ENCODE results near the gene EFCAB6.

Gene EFCAB6

DNA sequence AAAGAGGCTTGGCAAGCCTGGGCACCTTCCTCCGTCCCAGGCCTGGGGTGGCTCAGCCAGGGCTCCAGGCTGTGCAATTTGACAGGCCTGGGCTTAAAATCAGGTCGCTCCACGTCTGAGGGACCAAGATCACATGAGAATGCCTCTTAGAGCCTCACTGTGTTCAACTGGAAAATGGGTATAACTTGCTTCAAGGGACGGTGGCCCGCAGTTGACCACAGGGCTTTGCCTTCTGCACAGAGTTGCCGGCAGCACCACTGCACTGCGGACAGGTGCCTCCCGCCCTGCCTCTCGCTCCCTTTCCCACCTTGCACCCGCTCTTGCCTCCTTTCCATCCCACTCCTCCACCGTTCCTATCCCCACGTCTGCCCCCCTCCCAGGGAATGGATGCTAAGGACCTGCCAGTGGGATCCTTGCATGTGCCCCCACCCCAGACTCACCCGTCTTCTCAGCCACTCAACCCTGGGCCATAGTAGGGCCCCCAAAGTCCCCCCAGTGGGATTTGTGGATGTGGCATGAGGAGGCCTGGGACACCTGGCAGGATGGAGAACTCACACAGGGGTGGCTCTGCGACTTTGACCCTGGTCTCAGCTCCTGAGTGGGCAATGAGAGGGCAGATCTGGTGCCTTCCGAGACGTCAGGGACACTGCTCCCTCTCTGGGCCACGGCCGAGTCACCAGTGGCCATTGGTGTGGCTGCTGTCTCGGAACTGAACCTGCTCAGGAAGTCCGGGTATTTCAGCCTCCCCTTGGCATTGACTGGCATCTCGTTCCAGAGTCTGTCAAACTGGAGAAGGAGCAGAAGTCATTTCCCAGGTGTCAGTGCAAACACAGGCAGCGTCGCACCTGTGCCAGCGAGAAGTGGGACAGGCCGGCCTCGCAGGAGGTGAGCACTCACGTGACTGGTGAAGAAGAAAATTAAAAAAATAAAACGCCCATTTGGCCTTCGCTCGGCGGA lies 272.3 kb downstream of the EFCAB6 start:
- TF ChIP-seq, protein P1, sequence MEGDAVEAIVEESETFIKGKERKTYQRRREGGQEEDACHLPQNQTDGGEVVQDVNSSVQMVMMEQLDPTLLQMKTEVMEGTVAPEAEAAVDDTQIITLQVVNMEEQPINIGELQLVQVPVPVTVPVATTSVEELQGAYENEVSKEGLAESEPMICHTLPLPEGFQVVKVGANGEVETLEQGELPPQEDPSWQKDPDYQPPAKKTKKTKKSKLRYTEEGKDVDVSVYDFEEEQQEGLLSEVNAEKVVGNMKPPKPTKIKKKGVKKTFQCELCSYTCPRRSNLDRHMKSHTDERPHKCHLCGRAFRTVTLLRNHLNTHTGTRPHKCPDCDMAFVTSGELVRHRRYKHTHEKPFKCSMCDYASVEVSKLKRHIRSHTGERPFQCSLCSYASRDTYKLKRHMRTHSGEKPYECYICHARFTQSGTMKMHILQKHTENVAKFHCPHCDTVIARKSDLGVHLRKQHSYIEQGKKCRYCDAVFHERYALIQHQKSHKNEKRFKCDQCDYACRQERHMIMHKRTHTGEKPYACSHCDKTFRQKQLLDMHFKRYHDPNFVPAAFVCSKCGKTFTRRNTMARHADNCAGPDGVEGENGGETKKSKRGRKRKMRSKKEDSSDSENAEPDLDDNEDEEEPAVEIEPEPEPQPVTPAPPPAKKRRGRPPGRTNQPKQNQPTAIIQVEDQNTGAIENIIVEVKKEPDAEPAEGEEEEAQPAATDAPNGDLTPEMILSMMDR (conservative IDR thresholded peaks at IDR 0.05; ENCODE audit: low read depth, low read length): no peak
- H3K4me3 ChIP-seq (ENCODE audit: low read depth, low read length): no peak overlapping the region
- DNase-seq (ENCODE audit: low read depth): no peak

DNA sequence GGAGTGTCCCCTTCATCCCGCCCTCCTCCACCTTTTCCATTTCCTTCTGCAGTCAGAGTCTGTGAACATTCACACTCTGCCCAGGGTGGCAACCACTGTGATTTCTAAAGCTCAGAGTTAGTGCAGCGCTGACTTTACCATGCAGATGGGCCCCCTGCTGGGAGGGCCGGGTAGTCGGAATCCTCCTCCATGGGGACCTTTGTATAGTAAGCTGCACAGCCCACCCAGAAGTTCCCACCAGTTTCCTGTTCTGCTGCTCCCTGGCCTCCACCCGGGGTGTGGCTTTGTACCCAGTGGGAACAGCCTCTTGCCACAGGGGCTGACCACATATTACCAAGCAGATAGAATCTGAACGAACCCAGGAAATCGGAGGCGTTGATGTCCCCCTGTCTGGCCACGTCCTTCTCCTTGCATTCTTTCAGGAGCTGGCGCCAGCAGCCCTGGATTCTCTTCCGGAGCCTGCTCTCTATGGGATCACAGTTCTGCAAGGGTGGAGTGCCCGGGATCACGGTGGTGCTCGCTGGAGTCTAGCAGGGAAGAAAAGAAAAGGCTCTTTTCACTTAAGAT lies 275.0 kb downstream of the EFCAB6 start:
- H3K4me3 ChIP-seq (ENCODE audit: low read depth, low read length): no peak overlapping the region
- TF ChIP-seq, protein P1 (conservative IDR thresholded peaks at IDR 0.05; ENCODE audit: low read depth, low read length): no peak
- no peak for DNase-seq (ENCODE audit: low read depth)

DNA sequence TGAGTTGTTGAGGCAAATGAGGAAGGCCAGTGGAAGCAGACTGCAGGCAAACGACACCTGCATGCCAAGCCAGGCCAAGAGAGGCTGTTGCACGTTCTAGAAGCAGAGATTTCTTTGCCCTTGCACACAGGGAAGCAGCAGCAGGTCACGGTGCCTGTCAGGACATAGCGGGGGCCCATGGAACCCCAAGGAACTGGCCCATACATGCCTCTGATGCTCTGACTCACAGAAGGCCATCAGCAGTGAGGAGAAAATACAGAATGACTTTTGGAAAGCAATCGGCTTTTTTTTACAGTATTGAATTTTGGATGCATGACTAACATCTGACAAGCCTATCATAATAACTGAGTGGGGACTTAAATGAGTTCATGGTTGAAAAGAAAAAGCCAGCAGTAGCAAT lies 276.4 kb downstream of the EFCAB6 start:
- TF ChIP-seq, protein P1 (conservative IDR thresholded peaks at IDR 0.05; ENCODE audit: low read depth, low read length): no peak
- no peak for DNase-seq (ENCODE audit: low read depth)
- H3K4me3 ChIP-seq (ENCODE audit: low read depth, low read length): no peak overlapping the region

DNA sequence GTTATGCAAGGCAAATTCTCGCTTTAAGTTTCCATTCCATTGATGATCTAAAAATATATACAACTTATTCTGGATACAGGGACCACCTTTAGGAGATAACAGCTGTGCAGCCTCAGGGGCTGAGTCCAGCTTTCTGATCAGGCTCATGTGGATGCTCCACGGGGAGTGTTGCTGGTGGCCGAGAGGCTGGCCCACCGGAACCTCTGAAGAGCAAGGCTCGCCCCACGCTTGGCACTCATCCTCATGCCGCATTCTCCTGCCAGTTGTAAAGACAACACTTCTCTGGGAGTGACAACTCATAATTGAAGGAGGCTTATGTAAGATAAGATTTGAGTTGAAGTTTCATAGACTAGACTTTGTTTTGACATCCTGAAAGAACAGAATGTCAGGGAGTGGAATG lies 276.8 kb downstream of the EFCAB6 start:
- TF ChIP-seq, protein P1 (conservative IDR thresholded peaks at IDR 0.05; ENCODE audit: low read depth, low read length): no peak
- no peak for DNase-seq (ENCODE audit: low read depth)
- no peak overlapping the region for H3K4me3 ChIP-seq (ENCODE audit: low read depth, low read length)

DNA sequence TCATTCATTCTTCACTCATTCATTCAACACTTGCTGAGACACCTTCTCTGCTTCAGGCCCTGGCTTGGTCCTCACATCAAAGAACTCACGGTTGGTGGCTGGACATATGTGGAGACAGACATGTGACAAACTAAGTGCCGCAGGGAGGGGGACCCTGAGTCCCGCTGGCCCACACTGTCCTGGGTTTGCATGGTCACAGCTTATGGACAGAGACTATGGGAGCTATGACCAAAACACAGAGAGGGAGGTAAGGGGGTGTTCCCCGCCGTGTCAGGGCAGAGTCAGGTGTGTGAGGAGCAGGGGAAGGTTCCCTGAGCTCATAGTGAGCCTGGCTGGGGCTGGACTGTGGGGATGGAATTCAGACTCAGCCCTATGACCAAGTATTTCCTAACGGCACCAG lies 277.2 kb downstream of the EFCAB6 start:
- TF ChIP-seq, protein P1 (conservative IDR thresholded peaks at IDR 0.05; ENCODE audit: low read depth, low read length): no peak
- DNase-seq (ENCODE audit: low read depth): no peak
- H3K4me3 ChIP-seq (ENCODE audit: low read depth, low read length): no peak overlapping the region

DNA sequence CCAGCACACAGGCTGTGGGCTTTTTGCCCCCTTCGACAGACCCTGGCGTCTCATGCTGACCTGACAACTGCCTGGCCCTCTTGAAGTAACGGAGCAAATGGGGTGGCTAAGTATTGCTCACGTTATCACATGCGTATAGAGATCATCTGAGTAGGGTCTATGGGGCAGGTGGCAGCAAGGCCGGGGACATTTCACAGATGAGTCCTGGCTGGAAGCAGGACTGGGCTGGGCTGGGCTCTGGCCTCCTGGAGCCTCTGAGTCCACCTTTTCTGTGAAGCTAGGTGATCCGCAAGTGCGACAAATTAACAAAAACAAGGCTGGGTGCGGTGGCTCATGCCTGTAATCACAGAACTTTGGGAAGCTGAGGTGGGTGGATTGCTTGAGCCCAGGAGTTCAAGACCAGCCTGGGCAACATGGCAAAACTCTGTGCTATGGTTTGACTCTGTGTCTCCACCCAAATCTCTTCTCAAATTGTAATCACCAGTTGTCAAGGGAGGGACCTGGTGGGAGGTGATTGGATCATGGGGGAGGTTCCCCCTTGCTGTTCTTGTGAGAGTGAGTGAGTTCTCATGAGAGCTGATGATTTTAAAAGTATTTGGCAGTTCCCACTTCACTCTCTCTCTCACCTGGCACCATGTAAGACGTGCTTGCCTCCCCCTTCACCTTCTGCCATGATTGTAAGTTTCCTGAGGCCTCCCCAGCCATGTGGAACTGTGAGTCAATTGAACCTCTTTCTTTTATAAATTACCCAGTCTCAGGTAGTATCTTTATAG lies 278.3 kb downstream of the EFCAB6 start:
- TF ChIP-seq, protein P1 (conservative IDR thresholded peaks at IDR 0.05; ENCODE audit: low read depth, low read length): no peak
- no peak for DNase-seq (ENCODE audit: low read depth)
- H3K4me3 ChIP-seq (ENCODE audit: low read depth, low read length): no peak overlapping the region
